Measurements from ENCODE around the gene PCDH1.

DNA sequence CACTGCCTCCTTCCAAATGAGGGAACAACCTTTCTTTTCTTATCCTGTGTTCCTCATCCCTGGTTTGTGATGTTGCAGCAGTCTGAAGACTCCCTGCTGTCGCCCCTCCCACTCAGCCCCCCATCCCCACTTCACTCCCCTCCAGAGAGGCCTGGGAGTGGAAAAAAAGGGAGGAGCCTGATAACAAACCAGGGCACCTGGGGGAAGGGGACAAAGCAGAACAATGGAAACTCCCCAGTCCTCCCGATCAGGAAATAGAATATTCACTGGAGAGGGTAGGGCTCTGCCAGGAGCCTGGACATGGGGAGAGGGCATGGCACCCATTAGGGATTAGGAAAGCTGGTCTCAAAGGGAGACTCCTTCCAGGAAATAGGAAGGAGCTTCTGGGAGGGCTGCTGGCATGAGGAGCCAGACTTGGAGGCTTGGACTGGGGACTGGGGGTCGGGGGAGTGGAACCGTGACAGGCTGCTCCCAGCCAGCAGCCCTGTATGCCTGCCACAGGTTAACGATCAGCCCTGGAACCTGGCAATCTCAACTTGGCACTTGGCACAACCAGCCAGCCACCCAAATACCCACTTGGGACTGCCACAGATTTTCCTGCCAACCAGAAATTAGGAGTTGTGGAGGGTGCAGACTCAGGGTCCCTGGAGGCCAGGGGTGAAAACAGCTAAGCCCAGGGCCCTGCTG is 20.0 kb downstream of the PCDH1 start:
- no peak for TF ChIP-seq EZH2 (conservative IDR thresholded peaks at IDR 0.05; ENCODE audit: low read depth, low read length)
- no peak for TF ChIP-seq NFIB (CRISPR knock-in tag; IDR thresholded peaks at IDR 0.05; ENCODE audit: borderline replicate concordance)
- no peak for TF ChIP-seq ZNF430 (CRISPR knock-in tag; IDR thresholded peaks at IDR 0.05)
- TF ChIP-seq, protein P1, sequence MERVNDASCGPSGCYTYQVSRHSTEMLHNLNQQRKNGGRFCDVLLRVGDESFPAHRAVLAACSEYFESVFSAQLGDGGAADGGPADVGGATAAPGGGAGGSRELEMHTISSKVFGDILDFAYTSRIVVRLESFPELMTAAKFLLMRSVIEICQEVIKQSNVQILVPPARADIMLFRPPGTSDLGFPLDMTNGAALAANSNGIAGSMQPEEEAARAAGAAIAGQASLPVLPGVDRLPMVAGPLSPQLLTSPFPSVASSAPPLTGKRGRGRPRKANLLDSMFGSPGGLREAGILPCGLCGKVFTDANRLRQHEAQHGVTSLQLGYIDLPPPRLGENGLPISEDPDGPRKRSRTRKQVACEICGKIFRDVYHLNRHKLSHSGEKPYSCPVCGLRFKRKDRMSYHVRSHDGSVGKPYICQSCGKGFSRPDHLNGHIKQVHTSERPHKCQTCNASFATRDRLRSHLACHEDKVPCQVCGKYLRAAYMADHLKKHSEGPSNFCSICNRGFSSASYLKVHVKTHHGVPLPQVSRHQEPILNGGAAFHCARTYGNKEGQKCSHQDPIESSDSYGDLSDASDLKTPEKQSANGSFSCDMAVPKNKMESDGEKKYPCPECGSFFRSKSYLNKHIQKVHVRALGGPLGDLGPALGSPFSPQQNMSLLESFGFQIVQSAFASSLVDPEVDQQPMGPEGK (CRISPR knock-in tag; IDR thresholded peaks at IDR 0.05) = no peak
- no peak for TF ChIP-seq CENPT (CRISPR knock-in tag; IDR thresholded peaks at IDR 0.05; ENCODE audit: low read depth)
- TF ChIP-seq POLR2AphosphoS5 (IDR thresholded peaks at IDR 0.05; ENCODE audit: low read depth, low read length) = no peak
- no peak for TF ChIP-seq RAD51 (IDR thresholded peaks at IDR 0.05; ENCODE audit: borderline replicate concordance)
- TF ChIP-seq, protein P2, sequence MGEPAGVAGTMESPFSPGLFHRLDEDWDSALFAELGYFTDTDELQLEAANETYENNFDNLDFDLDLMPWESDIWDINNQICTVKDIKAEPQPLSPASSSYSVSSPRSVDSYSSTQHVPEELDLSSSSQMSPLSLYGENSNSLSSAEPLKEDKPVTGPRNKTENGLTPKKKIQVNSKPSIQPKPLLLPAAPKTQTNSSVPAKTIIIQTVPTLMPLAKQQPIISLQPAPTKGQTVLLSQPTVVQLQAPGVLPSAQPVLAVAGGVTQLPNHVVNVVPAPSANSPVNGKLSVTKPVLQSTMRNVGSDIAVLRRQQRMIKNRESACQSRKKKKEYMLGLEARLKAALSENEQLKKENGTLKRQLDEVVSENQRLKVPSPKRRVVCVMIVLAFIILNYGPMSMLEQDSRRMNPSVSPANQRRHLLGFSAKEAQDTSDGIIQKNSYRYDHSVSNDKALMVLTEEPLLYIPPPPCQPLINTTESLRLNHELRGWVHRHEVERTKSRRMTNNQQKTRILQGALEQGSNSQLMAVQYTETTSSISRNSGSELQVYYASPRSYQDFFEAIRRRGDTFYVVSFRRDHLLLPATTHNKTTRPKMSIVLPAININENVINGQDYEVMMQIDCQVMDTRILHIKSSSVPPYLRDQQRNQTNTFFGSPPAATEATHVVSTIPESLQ (CRISPR knock-in tag; conservative IDR thresholded peaks at IDR 0.05) = no peak
- TF ChIP-seq HCFC1 (IDR thresholded peaks at IDR 0.05; ENCODE audit: low read depth, low read length) = no peak
- TF ChIP-seq, protein P3, sequence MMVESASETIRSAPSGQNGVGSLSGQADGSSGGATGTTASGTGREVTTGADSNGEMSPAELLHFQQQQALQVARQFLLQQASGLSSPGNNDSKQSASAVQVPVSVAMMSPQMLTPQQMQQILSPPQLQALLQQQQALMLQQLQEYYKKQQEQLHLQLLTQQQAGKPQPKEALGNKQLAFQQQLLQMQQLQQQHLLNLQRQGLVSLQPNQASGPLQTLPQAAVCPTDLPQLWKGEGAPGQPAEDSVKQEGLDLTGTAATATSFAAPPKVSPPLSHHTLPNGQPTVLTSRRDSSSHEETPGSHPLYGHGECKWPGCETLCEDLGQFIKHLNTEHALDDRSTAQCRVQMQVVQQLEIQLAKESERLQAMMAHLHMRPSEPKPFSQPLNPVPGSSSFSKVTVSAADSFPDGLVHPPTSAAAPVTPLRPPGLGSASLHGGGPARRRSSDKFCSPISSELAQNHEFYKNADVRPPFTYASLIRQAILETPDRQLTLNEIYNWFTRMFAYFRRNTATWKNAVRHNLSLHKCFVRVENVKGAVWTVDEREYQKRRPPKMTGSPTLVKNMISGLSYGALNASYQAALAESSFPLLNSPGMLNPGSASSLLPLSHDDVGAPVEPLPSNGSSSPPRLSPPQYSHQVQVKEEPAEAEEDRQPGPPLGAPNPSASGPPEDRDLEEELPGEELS (CRISPR knock-in tag; IDR thresholded peaks at IDR 0.05) = no peak
- TF ChIP-seq EHMT2 (IDR thresholded peaks at IDR 0.05; ENCODE audit: borderline replicate concordance, low read depth, low read length) = no peak
- TF ChIP-seq RAD21 (CRISPR knock-in tag; IDR thresholded peaks at IDR 0.05) = no peak
